Measurements from ENCODE around the gene PNPLA8.

GRCh38 chr7:108455551-108455997 lies 70.4 kb downstream of the PNPLA8 start:
- TF ChIP-seq, protein P1, sequence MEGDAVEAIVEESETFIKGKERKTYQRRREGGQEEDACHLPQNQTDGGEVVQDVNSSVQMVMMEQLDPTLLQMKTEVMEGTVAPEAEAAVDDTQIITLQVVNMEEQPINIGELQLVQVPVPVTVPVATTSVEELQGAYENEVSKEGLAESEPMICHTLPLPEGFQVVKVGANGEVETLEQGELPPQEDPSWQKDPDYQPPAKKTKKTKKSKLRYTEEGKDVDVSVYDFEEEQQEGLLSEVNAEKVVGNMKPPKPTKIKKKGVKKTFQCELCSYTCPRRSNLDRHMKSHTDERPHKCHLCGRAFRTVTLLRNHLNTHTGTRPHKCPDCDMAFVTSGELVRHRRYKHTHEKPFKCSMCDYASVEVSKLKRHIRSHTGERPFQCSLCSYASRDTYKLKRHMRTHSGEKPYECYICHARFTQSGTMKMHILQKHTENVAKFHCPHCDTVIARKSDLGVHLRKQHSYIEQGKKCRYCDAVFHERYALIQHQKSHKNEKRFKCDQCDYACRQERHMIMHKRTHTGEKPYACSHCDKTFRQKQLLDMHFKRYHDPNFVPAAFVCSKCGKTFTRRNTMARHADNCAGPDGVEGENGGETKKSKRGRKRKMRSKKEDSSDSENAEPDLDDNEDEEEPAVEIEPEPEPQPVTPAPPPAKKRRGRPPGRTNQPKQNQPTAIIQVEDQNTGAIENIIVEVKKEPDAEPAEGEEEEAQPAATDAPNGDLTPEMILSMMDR (IDR thresholded peaks at IDR 0.05) = no peak
- no peak for TF ChIP-seq POLR2A (IDR thresholded peaks at IDR 0.05)
- TF ChIP-seq POLR2AphosphoS5 (IDR thresholded peaks at IDR 0.05) = no peak
